GM20431 (cell line): ENCODE measurements around the gene RAD51B.
"Not testable (repeated sequence)": the region's sequence is repeated elsewhere in the genome, so short reads cannot be mapped to it uniquely, and the experiment has no call there.

Source experiments
- in situ Hi-C: fragments of 300-500 bp; cut with MseI, MboI; formaldehyde crosslinking; loops from one replicate; pipeline ENCODE4 v1.15.0; 2020; ENCODE audit warnings: low sequenced_read_pairs; ENCODE audit not compliant: unreplicated experiment

RAD51B gene

GRCh38 chr14:68042586-68043210, 223.1 kb downstream of the RAD51B start:
- in situ Hi-C loops: no loop called here

DNA sequence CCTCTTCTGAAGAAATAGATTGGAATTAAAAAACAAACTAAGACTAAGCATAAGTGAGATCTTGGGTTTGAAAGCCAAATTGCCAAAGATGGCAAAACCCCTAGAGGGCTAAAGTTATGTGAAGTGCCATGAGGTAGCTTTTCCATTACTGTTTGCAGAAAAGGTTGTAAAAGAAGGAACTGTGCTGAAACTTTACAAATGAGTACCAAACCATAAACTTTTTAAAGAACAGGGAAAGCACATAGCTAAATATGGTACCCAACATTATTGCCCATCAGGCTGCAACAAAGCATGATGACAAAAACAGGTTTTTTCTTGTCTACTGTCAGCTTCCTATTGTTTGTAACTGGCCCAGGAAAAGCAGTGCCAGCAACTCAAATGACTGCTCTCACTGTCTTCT, 224.2 kb downstream of the RAD51B start:
- in situ Hi-C loops: no loop called here

- in situ Hi-C loops: no loop called here
These were observed 228.3 kb downstream of the RAD51B start for GRCh38 chr14:68047906-68048305.

GRCh38 chr14:68048815-68049214, 229.2 kb downstream of the RAD51B start:
- in situ Hi-C loops: not testable (repeated sequence)

- in situ Hi-C loops: no loop called here
These were observed 230.6 kb downstream of the RAD51B start for GRCh38 chr14:68050177-68050576.

GRCh38 chr14:68051146-68051545, 231.6 kb downstream of the RAD51B start:
- in situ Hi-C loops: no loop called here

GRCh38 chr14:68060198-68060597, 240.6 kb downstream of the RAD51B start:
- in situ Hi-C loops: no loop called here

- in situ Hi-C loops: no loop called here
These were observed 243.1 kb downstream of the RAD51B start for GRCh38 chr14:68062651-68063050.

DNA sequence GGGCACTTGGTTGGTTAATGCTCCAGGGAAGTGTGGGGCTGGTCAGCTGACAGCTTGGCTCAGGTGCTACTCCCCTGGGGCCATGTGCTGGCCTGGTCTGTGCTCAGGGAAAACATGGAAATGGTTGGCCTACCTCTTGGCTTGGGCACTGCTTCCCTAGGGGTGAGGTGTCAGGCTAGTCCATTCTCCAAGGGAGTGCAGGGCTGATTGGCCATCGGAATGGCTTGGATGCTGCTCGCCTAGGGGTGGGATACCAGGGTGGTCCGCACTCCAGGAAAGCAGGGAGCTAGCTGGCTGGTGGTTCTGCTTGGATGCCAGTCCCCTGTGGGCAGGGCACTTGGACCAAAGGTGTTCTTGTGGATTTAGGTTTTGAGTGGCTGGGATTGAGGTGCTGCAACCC, 245.7 kb downstream of the RAD51B start:
- in situ Hi-C loops: no loop called here

GRCh38 chr14:68074765-68075381, 255.3 kb downstream of the RAD51B start:
- in situ Hi-C loops: no loop called here

DNA sequence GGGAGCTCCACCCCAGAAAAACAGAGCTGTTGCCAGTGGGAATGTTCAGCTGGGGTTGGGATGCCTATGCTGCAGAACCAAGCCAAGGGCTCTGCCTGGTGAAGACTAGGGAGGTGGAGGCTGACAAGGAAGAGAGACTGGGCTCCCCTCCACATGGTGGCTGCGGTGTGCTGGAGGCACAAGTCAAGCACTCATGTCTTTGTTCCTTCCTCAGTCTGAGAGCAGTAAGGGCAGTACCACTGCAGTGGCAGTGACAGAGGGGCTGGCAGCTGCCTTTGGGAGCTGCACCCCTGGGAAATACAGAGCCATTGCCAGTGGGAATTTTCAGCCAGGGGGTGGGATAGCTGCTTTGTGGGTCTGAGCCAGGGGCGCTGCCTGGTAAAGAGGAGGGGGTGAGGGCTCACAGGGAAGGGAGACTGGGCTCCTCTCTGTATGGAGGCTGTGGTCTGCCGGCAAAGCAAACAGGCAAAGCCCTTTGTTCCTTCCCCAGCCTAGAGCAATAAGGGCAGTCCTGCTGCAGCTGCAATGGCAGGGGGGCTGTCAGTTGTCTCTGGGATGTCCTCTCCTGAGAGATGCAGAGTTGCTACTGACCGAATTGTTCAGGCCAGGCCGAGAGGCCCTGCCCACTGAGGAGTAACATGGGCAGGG, 255.9 kb downstream of the RAD51B start:
- in situ Hi-C loops: no loop called here

- in situ Hi-C loops: no loop called here
These were observed 256.9 kb downstream of the RAD51B start for GRCh38 chr14:68076451-68076850.

DNA sequence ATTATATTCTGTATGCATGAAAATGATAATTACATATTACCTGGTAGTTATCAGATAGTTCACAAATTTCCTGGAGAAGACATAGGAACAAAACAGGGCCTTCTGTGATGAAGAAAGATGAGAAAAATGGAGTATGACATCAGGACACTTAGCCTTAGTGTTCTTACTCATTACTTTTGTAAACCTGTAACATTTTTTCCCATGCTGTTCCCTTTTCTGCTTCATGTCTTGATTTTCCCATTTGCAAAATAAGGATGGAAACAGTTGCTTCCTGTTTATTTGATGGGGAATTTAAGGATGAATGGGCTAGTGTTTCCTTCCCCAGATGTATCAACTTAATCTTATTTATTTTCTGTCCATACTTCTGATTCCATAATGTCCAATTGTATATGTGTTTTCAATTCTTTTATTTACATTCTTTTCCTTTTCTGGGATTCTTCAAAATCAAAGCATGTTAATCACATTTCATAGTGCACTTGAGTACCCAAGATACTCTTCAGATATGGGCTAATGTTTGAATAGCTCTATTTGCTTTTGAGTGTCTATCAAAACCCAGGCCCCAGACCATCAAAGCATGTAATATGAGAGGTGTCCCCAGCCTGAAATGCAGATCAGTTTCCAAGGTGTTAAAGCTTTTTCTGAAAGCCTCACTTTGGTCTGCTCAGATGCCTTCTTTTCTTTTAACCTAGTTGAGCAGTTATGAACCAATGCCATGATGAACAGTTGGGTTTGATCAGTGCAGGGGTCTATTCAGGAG, 260.5 kb downstream of the RAD51B start:
- in situ Hi-C loops: no loop called here

DNA sequence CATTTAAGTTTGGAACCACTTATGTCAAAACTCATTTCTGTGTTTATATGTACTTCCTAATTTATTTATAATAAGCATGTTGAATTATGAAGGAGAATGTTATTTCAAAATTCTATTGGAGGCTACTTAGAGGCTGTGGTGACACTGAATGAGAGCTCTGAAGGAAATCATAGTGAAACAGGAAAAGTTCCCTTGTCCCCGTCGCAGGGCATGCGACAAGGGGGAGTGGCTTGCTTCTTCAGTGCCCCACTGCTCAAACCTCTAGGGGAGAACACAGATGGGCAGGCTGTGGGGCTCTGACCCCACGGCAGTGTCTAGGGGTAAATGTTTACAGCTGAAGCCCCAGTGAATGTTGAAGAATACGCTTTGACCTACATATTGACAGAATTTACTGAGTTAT, 261.9 kb downstream of the RAD51B start:
- in situ Hi-C loops: no loop called here

DNA sequence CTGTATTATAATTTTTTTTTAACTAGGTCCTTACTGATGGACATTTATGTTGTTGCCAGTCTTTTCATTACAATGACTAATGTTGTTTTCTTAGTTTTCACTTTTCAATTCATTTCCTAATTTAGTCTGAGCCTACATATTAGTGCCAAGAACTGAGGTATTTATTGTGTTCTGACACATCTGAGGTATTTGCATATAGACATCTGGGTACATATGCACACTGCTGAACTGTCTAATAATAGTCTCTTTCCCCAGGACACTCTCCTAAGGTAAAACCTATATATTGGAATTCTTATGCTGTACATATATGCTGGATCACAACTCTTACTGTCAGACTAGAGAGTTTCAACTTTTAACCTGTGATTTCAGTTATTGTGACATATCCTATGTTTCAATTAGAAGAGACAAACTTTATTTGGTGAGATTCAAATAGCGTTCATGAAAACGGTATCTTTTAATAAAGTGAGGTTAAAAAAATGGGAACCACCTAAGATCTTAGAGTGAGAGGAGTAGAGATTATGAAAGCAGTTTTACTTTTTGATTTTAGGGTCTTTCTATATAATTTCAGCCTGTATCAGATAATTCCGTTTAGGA, 263.2 kb downstream of the RAD51B start:
- in situ Hi-C loops: no loop called here

- in situ Hi-C loops: no loop called here
These were observed 264.7 kb downstream of the RAD51B start for GRCh38 chr14:68084256-68084655.

DNA sequence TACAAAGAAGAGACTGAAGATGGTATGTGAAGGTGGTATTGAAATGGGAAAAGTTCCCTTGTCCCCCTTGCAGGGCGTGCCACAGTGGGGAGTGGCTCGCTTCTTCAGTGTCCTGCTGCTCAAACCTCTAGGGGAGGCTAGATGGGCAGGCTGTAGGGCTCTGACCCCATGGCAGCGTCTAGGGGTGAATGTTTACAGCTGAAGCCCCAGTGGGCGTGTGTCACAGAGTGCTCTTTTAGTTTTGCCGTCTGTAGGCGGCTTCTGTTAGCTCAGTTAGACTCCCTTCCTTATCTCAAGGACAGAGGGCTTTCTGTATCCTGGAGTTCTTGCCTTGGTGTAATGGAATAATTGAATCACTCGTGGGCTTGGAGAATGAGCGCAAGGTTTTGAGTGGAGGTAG, 266.2 kb downstream of the RAD51B start:
- in situ Hi-C loops: no loop called here

GRCh38 chr14:68088451-68088854, 268.9 kb downstream of the RAD51B start:
- in situ Hi-C loops: no loop called here

GRCh38 chr14:68089146-68089731, 269.7 kb downstream of the RAD51B start:
- in situ Hi-C loops: no loop called here

DNA sequence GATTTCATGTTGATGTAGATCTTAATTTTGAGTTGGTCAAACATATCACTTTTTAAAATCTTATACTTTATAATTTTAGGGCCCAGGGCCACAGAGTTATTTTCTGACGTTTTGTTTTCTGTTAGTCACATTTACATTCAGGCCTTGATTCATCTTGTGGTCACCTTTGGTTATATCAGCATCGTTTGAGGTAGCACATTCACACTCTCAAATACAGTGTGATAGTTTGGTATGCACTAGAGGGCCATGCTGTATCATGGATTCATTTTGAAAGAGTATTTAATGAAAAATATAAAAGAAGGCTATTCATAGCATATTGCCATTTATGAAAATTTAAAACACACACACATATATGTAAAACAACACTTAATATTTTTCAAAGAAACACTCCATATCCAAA, 274.6 kb downstream of the RAD51B start:
- in situ Hi-C loops: no loop called here
